ENCODE results near the gene YPEL5. TPM values are rescaled to one million over a fixed set of nuclear protein-coding genes. Genes with fewer than 3 reads are reported as not detected.

YPEL5 gene
- total and polyA plus RNA-seq, 10 of the 15 experiments (the other 5 are each of a cell fraction or from before 2014, with no cell fraction given): 18.8 to 47.3 (median 21.7) TPM

GRCh38 chr2:30147196-30147714 lies 448 bp downstream of the YPEL5 start (continued):
- TF ChIP-seq CUX1 (IDR thresholded peaks at IDR 0.05; ENCODE audit: insufficient replicate concordance, low read depth, low read length) (no peak), NFYB (IDR thresholded peaks at IDR 0.05; ENCODE audit: insufficient read depth, low read depth, low read length) (no peak), RAD21 (IDR thresholded peaks at IDR 0.05; ENCODE audit: insufficient read depth, low read depth, low read length) (no peak), MYC (IDR thresholded peaks at IDR 0.05; ENCODE audit: insufficient read depth, insufficient read length, insufficient replicate concordance, low read length, severe bottlenecking) (no peak), EGR1 (IDR thresholded peaks at IDR 0.05; ENCODE audit: borderline replicate concordance in 1 of 2, low read depth in 2 of 2, low read length in 2 of 2) (peak in 1 of 2 experiments; percentile 74; a peak in 1 of 3 replicates), FOS (IDR thresholded peaks at IDR 0.05; ENCODE audit: borderline replicate concordance, extremely low read depth, insufficient read length) (no peak), CHD2 (IDR thresholded peaks at IDR 0.05; ENCODE audit: borderline replicate concordance, low read depth, low read length) (no peak), TCF7 (IDR thresholded peaks at IDR 0.05; ENCODE audit: borderline replicate concordance) (no peak), SKIL (IDR thresholded peaks at IDR 0.05; ENCODE audit: low read depth, poor library complexity, severe bottlenecking) (no peak), NFYA (IDR thresholded peaks at IDR 0.05; ENCODE audit: borderline replicate concordance, low read depth, low read length) (no peak), NR2C1 (IDR thresholded peaks at IDR 0.05) (0 out of 2 replicates have a peak, but pooled peaks have one; percentile 21), RFX5 (IDR thresholded peaks at IDR 0.05; ENCODE audit: low read depth, low read length) (no peak), BRCA1 (IDR thresholded peaks at IDR 0.05; ENCODE audit: low read depth, low read length) (no peak), IKZF1 (conservative IDR thresholded peaks at IDR 0.05) (peak; percentile 5), RUNX3 (IDR thresholded peaks at IDR 0.05; ENCODE audit: low read length) (no peak), GATAD2B (conservative IDR thresholded peaks at IDR 0.05; ENCODE audit: low read depth) (peak; percentile 71; the same call in 1 of the 2 replicates), RCOR1 (conservative IDR thresholded peaks at IDR 0.05; ENCODE audit: low read depth, low read length) (no peak), PRDM15 (CRISPR knock-in tag; IDR thresholded peaks at IDR 0.05) (no peak)

All from GM12878 (cell line).